ENCODE measurements around the gene SCART1. TPM values are rescaled to one million over a fixed set of nuclear protein-coding genes. Genes with fewer than 3 reads are reported as not detected.

The SCART1 gene
- total RNA-seq, 2 donors from 2014 or later = 3.9 to 11.2 TPM

GRCh38 chr10:133442967-133443924, 10.5 kb upstream of the SCART1 start:
- intact Hi-C loops (cut with DNase I) = no loop called here
- H3K9me3 ChIP-seq = peaks cover 0 to 10% (median 0%) of the 10 kb centered on the region in 3 donors
- peaks cover 6% of the 10 kb centered on the region for H3K4me1 ChIP-seq
- WGBS, 2 donors = 87 to 90% methylated on average over 12 to 16 of the region's 16 CpGs
- no peaks in the 10 kb centered on the region for H3K36me3 ChIP-seq (replicated peaks in 1 of 2; ENCODE audit: insufficient read depth in 1 of 2, low read depth in 2 of 2)
- DNase-seq (no peak), ATAC-seq (no peak)
- TF ChIP-seq CTCF (IDR thresholded peaks at IDR 0.05) = no peak
- no peak for TF ChIP-seq POLR2A (IDR thresholded peaks at IDR 0.05)
- no peak overlapping the region for H3K4me3 ChIP-seq
- H3K27me3 ChIP-seq = no peaks in the 10 kb centered on the region
- H3K27ac ChIP-seq = no peak overlapping the region

GRCh38 chr10:133444342-133445267, 9.1 kb upstream of the SCART1 start:
- no peak overlapping the region for H3K27ac ChIP-seq
- H3K9me3 ChIP-seq = peaks cover 0 to 11% (median 0%) of the 10 kb centered on the region in 3 donors
- WGBS, 2 donors = 87 to 90% methylated on average over 5 to 11 of the region's 12 CpGs
- no peaks in the 10 kb centered on the region for H3K27me3 ChIP-seq
- no peak overlapping the region for H3K4me3 ChIP-seq
- TF ChIP-seq POLR2A (IDR thresholded peaks at IDR 0.05) (no peak), CTCF (IDR thresholded peaks at IDR 0.05) (no peak)
- H3K36me3 ChIP-seq (replicated peaks in 1 of 2; ENCODE audit: insufficient read depth in 1 of 2, low read depth in 2 of 2) = no peaks in the 10 kb centered on the region
- H3K4me1 ChIP-seq = no peaks in the 10 kb centered on the region
- no peak for DNase-seq
- ATAC-seq = no peak
- intact Hi-C loops (cut with DNase I) = no loop called here

GRCh38 chr10:133445268-133445732, 8.4 kb upstream of the SCART1 start:
- H3K27me3 ChIP-seq = no peaks in the 10 kb centered on the region
- DNase-seq (no peak), ATAC-seq (no peak)
- no peaks in the 10 kb centered on the region for H3K36me3 ChIP-seq (replicated peaks in 1 of 2; ENCODE audit: insufficient read depth in 1 of 2, low read depth in 2 of 2)
- H3K9me3 ChIP-seq = peaks cover 0 to 11% (median 0%) of the 10 kb centered on the region in 3 donors
- H3K4me3 ChIP-seq = no peak overlapping the region
- 89 to 90% methylated on average over 21 to 22 of the region's 22 CpGs for WGBS, 2 donors
- H3K4me1 ChIP-seq = no peaks in the 10 kb centered on the region
- TF ChIP-seq POLR2A (IDR thresholded peaks at IDR 0.05) (no peak), CTCF (IDR thresholded peaks at IDR 0.05) (no peak)
- intact Hi-C loops (cut with DNase I) = no loop called here
- no peak overlapping the region for H3K27ac ChIP-seq

- peaks cover 0 to 11% (median 0%) of the 10 kb centered on the region in 3 donors for H3K9me3 ChIP-seq
- intact Hi-C loops (cut with DNase I) = no loop called here
- no peak overlapping the region for H3K4me3 ChIP-seq
- H3K27me3 ChIP-seq = no peaks in the 10 kb centered on the region
- 62 to 65% methylated on average over 29 to 64 of the region's 80 CpGs for WGBS, 2 donors
- no peaks in the 10 kb centered on the region for H3K4me1 ChIP-seq
- ATAC-seq (no peak), DNase-seq (no peak)
- H3K27ac ChIP-seq = no peak overlapping the region
- no peaks in the 10 kb centered on the region for H3K36me3 ChIP-seq (replicated peaks in 1 of 2; ENCODE audit: insufficient read depth in 1 of 2, low read depth in 2 of 2)
- no peak for TF ChIP-seq POLR2A (IDR thresholded peaks at IDR 0.05)
Measured at GRCh38 chr10:133445751-133446708, 7.7 kb upstream of the SCART1 start.

Data from body of pancreas (tissue), 4 donors.